Dendritic cell treated with granulocyte-macrophage colony-stimulating factor and Interleukin-4, amounts not matched to agents 40 ng/mL and 50 ng/mL, for 4 days (primary cell): ENCODE data around the gene CFAP70.

Experiments
- H3K27ac Mint-ChIP-seq: one replicate; pipeline ENCODE4 v1.8.0; 2022; ENCODE audit warnings: mild to moderate bottlenecking, mixed read lengths
- H3K27me3 Mint-ChIP-seq: one replicate; pipeline ENCODE4 v1.8.0; 2022; ENCODE audit warnings: mild to moderate bottlenecking, mixed read lengths
- H3K36me3 Mint-ChIP-seq: one replicate; pipeline ENCODE4 v1.8.0; 2022; ENCODE audit warnings: low read depth, mixed read lengths
- H3K4me1 Mint-ChIP-seq: one replicate; pipeline ENCODE4 v1.8.0; 2022; ENCODE audit warnings: low read depth, mixed read lengths
- H3K4me3 Mint-ChIP-seq: one replicate; pipeline ENCODE4 v1.8.0; 2022; ENCODE audit warnings: mild to moderate bottlenecking, moderate library complexity, mixed read lengths
- H3K9me3 Mint-ChIP-seq: one replicate; pipeline ENCODE4 v1.8.0; 2022; ENCODE audit warnings: mixed read lengths
- intact Hi-C: fragments of 100-400 bp; cut with micrococcal nuclease; formaldehyde crosslinking; loops from one replicate; pipeline ENCODE4 v1.15.0; 2022

CFAP70 gene

GRCh38 chr10:73238990-73239566 is 119.6 kb downstream of the CFAP70 start:
- no peaks in the 10 kb centered on the region for H3K27me3 Mint-ChIP-seq
- H3K36me3 Mint-ChIP-seq = peaks cover 73% of the 10 kb centered on the region
- intact Hi-C loops = no loop called here
- H3K4me3 Mint-ChIP-seq = no peak overlapping the region
- H3K27ac Mint-ChIP-seq = no peak overlapping the region
- H3K9me3 Mint-ChIP-seq = no peaks in the 10 kb centered on the region
- peaks cover 2% of the 10 kb centered on the region for H3K4me1 Mint-ChIP-seq

GRCh38 chr10:73234695-73235094 is 124.0 kb downstream of the CFAP70 start:
- Mint-ChIP-seq H3K9me3 (no peaks in the 10 kb centered on the region), H3K4me1 (peaks cover 12% of the 10 kb centered on the region), H3K27me3 (no peaks in the 10 kb centered on the region), H3K27ac (no peak overlapping the region), H3K36me3 (peaks cover 71% of the 10 kb centered on the region), H3K4me3 (no peak overlapping the region)
- intact Hi-C loops = no loop called here

GRCh38 chr10:73233883-73234282 is 124.8 kb downstream of the CFAP70 start:
- intact Hi-C loops = no loop called here
- peaks cover 20% of the 10 kb centered on the region for H3K4me1 Mint-ChIP-seq
- H3K4me3 Mint-ChIP-seq = no peak overlapping the region
- no peaks in the 10 kb centered on the region for H3K27me3 Mint-ChIP-seq
- H3K27ac Mint-ChIP-seq = no peak overlapping the region
- no peaks in the 10 kb centered on the region for H3K9me3 Mint-ChIP-seq
- peaks cover 69% of the 10 kb centered on the region for H3K36me3 Mint-ChIP-seq

GRCh38 chr10:73232887-73233286 is 125.8 kb downstream of the CFAP70 start:
- Mint-ChIP-seq H3K4me1 (peaks cover 30% of the 10 kb centered on the region), H3K9me3 (no peaks in the 10 kb centered on the region), H3K36me3 (peaks cover 77% of the 10 kb centered on the region), H3K4me3 (no peak overlapping the region), H3K27me3 (no peaks in the 10 kb centered on the region), H3K27ac (no peak overlapping the region)
- intact Hi-C loops = no loop called here

GRCh38 chr10:73229567-73229966 is 129.1 kb downstream of the CFAP70 start:
- H3K4me3 Mint-ChIP-seq = peak overlapping the region; percentile 6
- intact Hi-C loops = loop anchor here (10.0 kb wide), 1 partner anchor 395 kb away; no protein-coding TSS in a partner anchor
- H3K27ac Mint-ChIP-seq = peak overlapping the region; percentile 31
- no peaks in the 10 kb centered on the region for H3K9me3 Mint-ChIP-seq
- H3K27me3 Mint-ChIP-seq = no peaks in the 10 kb centered on the region
- H3K4me1 Mint-ChIP-seq = peaks cover 32% of the 10 kb centered on the region
- peaks cover 49% of the 10 kb centered on the region for H3K36me3 Mint-ChIP-seq

- Mint-ChIP-seq H3K9me3 (no peaks in the 10 kb centered on the region), H3K4me3 (no peak overlapping the region), H3K27ac (peak overlapping the region; percentile 31), H3K27me3 (no peaks in the 10 kb centered on the region), H3K4me1 (peaks cover 32% of the 10 kb centered on the region), H3K36me3 (peaks cover 37% of the 10 kb centered on the region)
- intact Hi-C loops = loop anchor here (10.0 kb wide), 1 partner anchor 397 kb away; no protein-coding TSS in a partner anchor
Observed at GRCh38 chr10:73228247-73228646, 130.4 kb downstream of the CFAP70 start.

- Mint-ChIP-seq H3K27me3 (no peaks in the 10 kb centered on the region), H3K9me3 (no peaks in the 10 kb centered on the region), H3K4me1 (peaks cover 32% of the 10 kb centered on the region), H3K36me3 (peaks cover 28% of the 10 kb centered on the region), H3K27ac (no peak overlapping the region), H3K4me3 (no peak overlapping the region)
- intact Hi-C loops = loop anchor here (10.0 kb wide), 1 partner anchor 398 kb away; no protein-coding TSS in a partner anchor
Observed at GRCh38 chr10:73226663-73227062, 132.0 kb downstream of the CFAP70 start.

- H3K9me3 Mint-ChIP-seq = no peaks in the 10 kb centered on the region
- no peaks in the 10 kb centered on the region for H3K27me3 Mint-ChIP-seq
- intact Hi-C loops = loop anchor here (10.0 kb wide), 1 partner anchor 399 kb away; no protein-coding TSS in a partner anchor
- H3K27ac Mint-ChIP-seq = no peak overlapping the region
- H3K36me3 Mint-ChIP-seq = peaks cover 17% of the 10 kb centered on the region
- peaks cover 29% of the 10 kb centered on the region for H3K4me1 Mint-ChIP-seq
- H3K4me3 Mint-ChIP-seq = no peak overlapping the region
Observed at GRCh38 chr10:73225518-73225917, 133.1 kb downstream of the CFAP70 start.

- Mint-ChIP-seq H3K36me3 (peaks cover 19% of the 10 kb centered on the region), H3K9me3 (no peaks in the 10 kb centered on the region), H3K4me1 (no peaks in the 10 kb centered on the region), H3K27me3 (no peaks in the 10 kb centered on the region), H3K27ac (no peak overlapping the region), H3K4me3 (no peak overlapping the region)
- intact Hi-C loops = loop anchor here (10.0 kb wide), 1 partner anchor 404 kb away; no protein-coding TSS in a partner anchor
Observed at GRCh38 chr10:73220989-73221388, 137.7 kb downstream of the CFAP70 start.

- H3K9me3 Mint-ChIP-seq = no peaks in the 10 kb centered on the region
- no peak overlapping the region for H3K4me3 Mint-ChIP-seq
- no peak overlapping the region for H3K27ac Mint-ChIP-seq
- no peaks in the 10 kb centered on the region for H3K27me3 Mint-ChIP-seq
- peaks cover 35% of the 10 kb centered on the region for H3K36me3 Mint-ChIP-seq
- H3K4me1 Mint-ChIP-seq = no peaks in the 10 kb centered on the region
- intact Hi-C loops = no loop called here
Observed at GRCh38 chr10:73219384-73219783, 139.3 kb downstream of the CFAP70 start.

GRCh38 chr10:73218431-73219191 is 140.1 kb downstream of the CFAP70 start:
- Mint-ChIP-seq H3K4me1 (no peaks in the 10 kb centered on the region), H3K9me3 (no peaks in the 10 kb centered on the region), H3K27ac (no peak overlapping the region), H3K4me3 (no peak overlapping the region), H3K36me3 (peaks cover 42% of the 10 kb centered on the region), H3K27me3 (no peaks in the 10 kb centered on the region)
- intact Hi-C loops = no loop called here

- Mint-ChIP-seq H3K4me1 (no peaks in the 10 kb centered on the region), H3K36me3 (peaks cover 52% of the 10 kb centered on the region), H3K9me3 (no peaks in the 10 kb centered on the region), H3K27me3 (no peaks in the 10 kb centered on the region), H3K27ac (no peak overlapping the region), H3K4me3 (no peak overlapping the region)
- intact Hi-C loops = no loop called here
Observed at GRCh38 chr10:73217628-73218027, 141.0 kb downstream of the CFAP70 start.

- no peak overlapping the region for H3K4me3 Mint-ChIP-seq
- no peaks in the 10 kb centered on the region for H3K27me3 Mint-ChIP-seq
- H3K36me3 Mint-ChIP-seq = peaks cover 62% of the 10 kb centered on the region
- no peaks in the 10 kb centered on the region for H3K4me1 Mint-ChIP-seq
- no peak overlapping the region for H3K27ac Mint-ChIP-seq
- no peaks in the 10 kb centered on the region for H3K9me3 Mint-ChIP-seq
- intact Hi-C loops = no loop called here
Observed at GRCh38 chr10:73215749-73216148, 142.9 kb downstream of the CFAP70 start.

GRCh38 chr10:73211106-73211811 is 147.4 kb downstream of the CFAP70 start:
- H3K4me1 Mint-ChIP-seq = peaks cover 1% of the 10 kb centered on the region
- intact Hi-C loops = no loop called here
- H3K4me3 Mint-ChIP-seq = no peak overlapping the region
- no peaks in the 10 kb centered on the region for H3K9me3 Mint-ChIP-seq
- peaks cover 72% of the 10 kb centered on the region for H3K36me3 Mint-ChIP-seq
- no peak overlapping the region for H3K27ac Mint-ChIP-seq
- H3K27me3 Mint-ChIP-seq = no peaks in the 10 kb centered on the region
